OCI-LY1 (cell line): ENCODE data around the gene NFIA.

Experiments used
- CTCF ChIP-seq: fragments of 200-600 bp; sonication (generic), shearing (Covaris generic); IDR thresholded peaks from 2 replicates; pipeline ENCODE4 v1.5.1; 2017; ENCODE audit warnings: mild to moderate bottlenecking, antibody characterized with exemption, low read length, moderate library complexity, mixed read lengths
- EZH2 ChIP-seq: fragments of 200-600 bp; sonication (generic), shearing (Covaris generic); IDR thresholded peaks from 2 replicates; pipeline ENCODE4 v1.8.0; 2017; ENCODE audit warnings: borderline replicate concordance, mixed run types, mild to moderate bottlenecking, antibody characterized with exemption, low read length, moderate library complexity, mixed read lengths

DNA sequence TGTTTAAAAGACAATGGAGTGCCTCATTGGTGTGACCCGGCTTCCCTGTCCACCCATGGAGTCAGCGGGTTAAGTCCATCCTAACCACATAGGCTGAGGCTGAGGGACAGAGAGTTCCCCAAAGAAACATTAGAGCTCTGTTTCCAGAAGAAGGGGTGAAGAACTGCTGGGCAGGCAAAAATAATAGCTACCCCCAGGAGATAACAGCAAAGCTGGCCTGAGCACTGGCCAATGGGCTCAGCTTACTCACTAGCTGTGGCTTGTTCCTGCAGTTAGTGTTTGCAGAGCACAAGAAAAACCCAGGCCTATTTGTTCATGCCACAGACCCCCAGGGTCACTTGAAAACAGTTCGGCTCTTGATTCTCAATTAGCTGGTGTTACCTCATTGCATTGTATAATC, 311.2 kb downstream of the NFIA start:
- TF ChIP-seq CTCF (no peak), EZH2 (no peak)
